GM21526 (cell line): ENCODE measurements around the gene SMAD3.

ENCODE experiments used
- ATAC-seq: cut with Tn5 transposase; IDR thresholded peaks from one replicate; pipeline ENCODE4 v1.9.1; 2021; ENCODE audit warnings: moderate library complexity; ENCODE audit not compliant: unreplicated experiment, low FRiP score

The SMAD3 gene

GRCh38 chr15:67174446-67174845 lies 109.0 kb downstream of the SMAD3 start:
- ATAC-seq = no peak

- no peak for ATAC-seq
Observed at GRCh38 chr15:67174864-67175573, 109.6 kb downstream of the SMAD3 start.

- no peak for ATAC-seq
Observed at GRCh38 chr15:67175643-67176071, 110.3 kb downstream of the SMAD3 start.

GRCh38 chr15:67176195-67176971 lies 111.0 kb downstream of the SMAD3 start:
- ATAC-seq = no peak

DNA sequence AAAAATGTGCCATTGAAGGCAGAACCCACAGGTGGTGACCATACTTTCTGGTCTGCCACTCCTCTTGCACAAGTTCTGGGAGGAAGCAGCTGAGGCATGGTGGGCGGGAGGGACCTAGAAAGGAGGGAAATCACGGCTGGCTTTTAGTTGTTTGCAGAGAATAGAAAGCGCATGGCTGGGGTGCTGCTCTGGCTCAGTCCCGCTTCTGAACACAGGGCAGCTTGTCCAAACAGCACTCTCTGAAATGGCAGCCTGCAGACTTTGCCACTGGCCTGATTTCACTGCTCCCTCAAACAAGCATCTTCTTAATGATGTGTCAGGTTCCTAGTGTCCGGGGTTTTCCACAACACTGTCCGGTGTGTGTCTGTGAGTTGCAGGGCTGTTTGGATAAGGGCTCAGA lies 112.3 kb downstream of the SMAD3 start:
- no peak for ATAC-seq

DNA sequence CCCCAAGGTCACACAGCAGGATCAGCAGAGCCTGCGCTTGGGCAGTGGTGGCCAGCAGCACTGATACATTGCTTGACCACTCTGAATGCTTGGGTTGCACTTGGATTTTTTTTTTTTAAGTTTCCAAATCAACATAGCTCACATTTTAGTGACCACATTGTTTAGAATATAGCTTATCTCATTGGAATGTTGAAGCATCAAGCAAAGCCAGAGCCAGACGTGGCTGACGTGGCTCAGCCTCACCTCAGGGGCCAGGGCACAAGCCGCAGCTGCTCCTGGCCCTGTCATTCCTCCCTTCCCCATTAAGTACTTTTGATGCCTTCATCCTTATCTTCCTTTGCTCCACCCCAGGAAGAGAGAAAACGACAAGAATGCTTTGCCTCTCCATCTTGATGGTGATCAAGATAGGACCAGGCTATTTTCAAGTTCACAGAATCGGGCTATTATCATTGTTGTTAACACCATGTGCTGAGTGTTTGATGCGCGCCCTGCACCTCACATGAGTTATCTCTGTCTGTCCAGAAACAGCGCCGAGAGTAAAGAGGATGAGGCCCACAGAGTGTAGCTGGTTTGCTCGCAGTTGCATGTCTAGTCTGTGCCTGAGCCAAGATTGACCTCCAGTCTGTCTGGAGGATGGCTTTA lies 113.3 kb downstream of the SMAD3 start:
- no peak for ATAC-seq

DNA sequence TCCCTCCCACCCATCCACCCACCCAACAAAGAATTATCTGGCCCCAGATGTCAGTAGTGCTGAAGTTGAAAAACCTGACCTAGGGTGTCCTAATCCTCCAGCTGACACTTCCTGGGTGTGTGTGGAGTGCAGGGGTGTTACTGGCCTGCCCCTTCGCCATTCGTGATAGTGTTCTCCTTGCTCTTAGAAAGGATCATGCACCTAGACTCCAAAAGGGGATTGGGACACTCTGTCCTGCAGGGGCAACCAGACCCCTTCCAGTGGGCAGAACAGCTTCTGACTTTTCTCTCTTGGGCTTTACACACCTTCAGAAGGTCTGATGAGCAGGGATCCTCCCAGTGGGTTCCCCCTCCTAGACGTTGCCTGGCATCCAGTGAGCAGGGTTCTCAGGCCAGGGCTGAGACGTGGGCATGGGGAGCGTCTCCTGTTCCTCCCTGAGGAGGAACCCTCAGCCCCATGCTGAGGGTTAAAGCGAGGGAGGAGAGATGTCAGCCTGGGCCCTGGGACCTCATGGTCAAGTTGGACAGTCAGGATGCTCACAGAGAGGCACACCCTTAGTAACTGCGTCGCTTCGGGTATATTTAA lies 114.1 kb downstream of the SMAD3 start:
- no peak for ATAC-seq

- ATAC-seq = no peak
Observed at GRCh38 chr15:67180035-67180434, 114.6 kb downstream of the SMAD3 start.

DNA sequence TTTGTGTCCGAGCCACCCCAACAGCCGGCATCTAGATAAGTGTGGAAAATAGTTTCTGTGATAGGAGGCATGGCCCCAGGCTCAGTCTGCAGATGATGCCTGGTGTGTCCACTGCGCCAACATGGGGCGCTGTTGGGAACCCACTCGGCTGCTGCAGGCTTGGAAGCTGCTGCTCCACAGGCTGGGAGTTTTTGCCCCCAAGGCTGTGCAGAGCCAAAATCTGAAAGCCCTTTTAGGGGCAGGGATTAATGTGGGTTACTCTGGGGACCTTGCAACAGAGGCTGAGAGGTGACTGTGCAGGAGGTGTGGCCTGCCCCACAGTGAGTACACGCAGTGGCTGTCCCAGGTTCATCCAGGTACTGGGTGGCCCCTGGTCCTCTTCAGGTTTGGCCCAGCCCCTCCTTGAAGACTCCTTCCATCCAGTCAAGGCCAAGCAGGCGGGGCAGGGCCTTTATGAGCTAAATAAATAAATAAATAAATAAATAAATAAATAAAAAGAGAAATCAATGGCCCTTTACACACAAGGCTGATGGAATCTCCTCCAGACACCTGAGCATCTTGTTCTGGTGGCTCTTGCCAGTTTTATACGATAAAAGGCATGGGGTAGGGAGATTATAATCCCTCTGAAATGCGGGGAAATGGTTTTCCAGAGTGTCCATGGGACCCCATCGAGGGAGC lies 115.3 kb downstream of the SMAD3 start:
- ATAC-seq = no peak

DNA sequence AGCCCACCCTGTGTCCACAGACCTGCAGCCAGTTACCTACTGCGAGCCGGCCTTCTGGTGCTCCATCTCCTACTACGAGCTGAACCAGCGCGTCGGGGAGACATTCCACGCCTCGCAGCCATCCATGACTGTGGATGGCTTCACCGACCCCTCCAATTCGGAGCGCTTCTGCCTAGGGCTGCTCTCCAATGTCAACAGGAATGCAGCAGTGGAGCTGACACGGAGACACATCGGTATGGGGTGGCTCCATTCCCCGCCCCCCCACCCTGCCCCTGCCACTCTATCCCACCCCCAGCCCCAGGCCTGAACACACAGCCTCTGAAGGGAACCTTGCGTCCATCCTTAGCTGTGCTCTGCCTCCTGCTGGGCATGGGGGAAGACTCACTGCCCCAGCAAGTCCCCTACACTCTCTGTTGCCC lies 115.8 kb downstream of the SMAD3 start:
- ATAC-seq = no peak

GRCh38 chr15:67183443-67184169 lies 118.2 kb downstream of the SMAD3 start:
- ATAC-seq = no peak

DNA sequence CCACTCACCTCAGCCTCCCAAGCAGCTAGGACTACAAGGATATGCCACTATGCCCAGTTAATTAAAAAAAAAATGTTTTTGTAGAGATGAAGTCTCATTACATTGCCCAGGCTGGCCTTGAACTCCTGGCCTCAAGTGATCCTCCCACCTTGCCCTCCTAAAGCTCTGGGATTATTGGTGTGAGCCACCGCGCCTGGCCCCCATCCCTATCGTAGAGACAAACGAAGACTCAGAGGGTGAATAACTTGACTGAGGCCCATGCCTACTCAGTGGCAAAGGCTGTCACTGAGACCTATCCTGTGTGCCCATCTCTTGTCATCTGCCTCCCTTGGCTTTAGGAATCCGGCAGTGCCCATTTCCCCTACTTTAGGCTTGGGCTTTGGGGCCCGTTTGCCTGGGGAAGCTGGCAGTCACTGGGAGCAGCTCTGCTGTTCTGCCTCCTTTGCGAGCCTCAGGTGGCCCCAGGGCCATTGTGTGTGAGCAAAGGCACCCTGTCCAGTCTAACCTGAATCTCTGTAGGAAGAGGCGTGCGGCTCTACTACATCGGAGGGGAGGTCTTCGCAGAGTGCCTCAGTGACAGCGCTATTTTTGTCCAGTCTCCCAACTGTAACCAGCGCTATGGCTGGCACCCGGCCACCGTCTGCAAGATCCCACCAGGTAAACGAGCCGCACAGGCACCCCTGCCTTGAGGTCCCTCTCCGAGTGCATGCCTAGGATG lies 119.0 kb downstream of the SMAD3 start:
- ATAC-seq = no peak

DNA sequence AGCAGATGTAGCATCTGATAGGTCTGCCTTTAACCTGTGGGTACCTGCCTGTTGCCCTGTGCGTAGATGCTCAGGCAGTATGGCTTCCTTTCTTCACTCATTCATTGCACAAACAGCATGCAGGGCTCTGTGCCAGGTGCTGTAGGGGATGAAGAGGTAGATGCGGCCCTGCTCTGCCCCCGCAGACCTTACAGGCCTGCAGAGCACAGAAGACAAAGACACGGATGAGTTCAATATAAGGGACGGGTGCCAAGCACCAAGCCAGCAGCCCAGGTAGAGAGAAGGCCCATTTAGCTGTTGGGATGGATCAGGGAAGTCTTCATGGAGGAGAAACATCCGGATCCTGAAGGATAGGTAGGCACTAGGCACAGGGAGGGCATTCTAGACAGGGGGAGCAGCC lies 119.6 kb downstream of the SMAD3 start:
- no peak for ATAC-seq

GRCh38 chr15:67185621-67186225 lies 120.3 kb downstream of the SMAD3 start:
- ATAC-seq = no peak

- ATAC-seq = no peak
Observed at GRCh38 chr15:67186226-67186649, 120.8 kb downstream of the SMAD3 start.

DNA sequence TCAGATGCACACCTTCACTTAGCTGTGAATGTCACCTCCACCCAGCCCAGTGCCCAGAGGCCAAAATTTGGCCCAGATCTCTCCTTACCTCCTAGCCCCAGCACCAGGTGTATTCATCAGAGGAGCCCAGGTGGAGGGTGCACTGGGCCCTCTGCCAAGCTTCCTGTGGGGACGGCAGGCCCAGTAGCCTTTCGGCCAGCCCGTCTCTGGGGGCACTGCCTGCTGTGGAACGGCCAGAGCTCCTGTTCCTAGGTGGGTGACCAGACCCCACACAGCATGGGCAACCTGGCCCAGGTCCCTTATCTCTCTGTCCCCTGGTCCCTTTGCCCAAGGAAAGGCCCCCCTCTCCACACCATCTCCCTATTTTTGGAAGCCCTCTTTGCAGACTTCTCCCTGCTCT lies 121.3 kb downstream of the SMAD3 start:
- ATAC-seq = no peak

DNA sequence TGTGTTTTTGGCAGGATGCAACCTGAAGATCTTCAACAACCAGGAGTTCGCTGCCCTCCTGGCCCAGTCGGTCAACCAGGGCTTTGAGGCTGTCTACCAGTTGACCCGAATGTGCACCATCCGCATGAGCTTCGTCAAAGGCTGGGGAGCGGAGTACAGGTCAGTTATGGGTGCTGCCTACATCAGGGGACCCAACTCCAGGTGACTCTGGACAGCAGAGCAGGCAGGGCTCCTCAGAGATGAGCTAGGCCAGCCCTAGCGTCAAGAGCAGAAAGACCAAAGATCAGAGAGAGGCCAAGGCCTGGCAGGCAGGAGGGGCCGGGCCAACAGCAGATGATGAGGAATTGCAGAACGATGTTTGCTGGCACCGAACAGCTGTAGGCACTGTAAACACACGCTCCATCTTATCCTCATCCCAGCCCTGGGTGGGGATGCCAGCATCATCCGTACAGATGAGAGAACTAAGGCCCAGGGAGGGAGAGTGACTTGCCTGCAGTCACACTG lies 122.0 kb downstream of the SMAD3 start:
- ATAC-seq = no peak

DNA sequence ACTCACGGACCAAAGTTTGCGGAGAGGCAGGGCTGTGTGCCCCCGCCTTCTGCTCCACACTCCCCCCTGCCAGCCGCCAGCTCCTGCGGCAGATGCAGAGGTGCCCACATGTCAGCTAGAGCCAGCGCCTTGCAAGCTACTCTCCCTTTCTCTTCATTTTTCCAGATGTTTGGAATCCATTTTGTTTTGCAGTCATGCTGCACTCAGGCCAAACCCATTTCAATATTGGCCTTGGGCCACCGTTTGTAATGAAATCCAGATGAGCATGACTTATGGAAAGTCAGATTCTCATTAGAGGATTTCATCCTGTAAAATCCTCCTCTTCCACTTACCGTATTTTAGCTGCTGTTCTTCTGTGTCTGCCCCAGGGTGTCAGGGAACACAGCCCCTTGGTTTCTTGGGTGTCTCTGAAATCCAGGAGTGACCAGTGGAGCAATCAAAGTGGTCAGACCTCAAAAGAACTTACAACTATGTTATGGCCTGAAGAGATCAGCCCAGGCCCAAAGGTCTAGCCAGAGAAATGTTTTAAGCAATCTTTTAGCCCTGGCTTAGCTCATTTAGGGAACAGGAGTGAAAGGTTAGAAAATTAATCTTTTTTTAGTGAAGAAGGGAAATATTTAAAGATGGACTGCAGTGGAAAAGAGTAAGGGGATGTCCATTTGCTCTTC lies 123.3 kb downstream of the SMAD3 start:
- no peak for ATAC-seq
